Loucy (cell line): ENCODE results near the gene RPUSD3.

Experiments used
- H2AFZ ChIP-seq: fragments of 200-600 bp; sonication (generic); 2 replicates; pipeline ENCODE4 v1.6.0; 2016; ENCODE audit warnings: antibody characterized with exemption, mild to moderate bottlenecking, low read length, moderate library complexity
- H3F3A ChIP-seq: fragments of 200-600 bp; 2 replicates; pipeline ENCODE4 v1.6.0; 2016; ENCODE audit warnings: antibody characterized with exemption, low read depth, mild to moderate bottlenecking
- H3K27me3 ChIP-seq: fragments of 200-600 bp; sonication (generic); 2 replicates; pipeline ENCODE4 v1.6.1; 2014; ENCODE audit warnings: low read length, mild to moderate bottlenecking; ENCODE audit not compliant: insufficient read depth, poor library complexity, severe bottlenecking
- H3K36me3 ChIP-seq: fragments of 200-600 bp; sonication (generic); 2 replicates; pipeline ENCODE4 v1.6.1; 2016; ENCODE audit warnings: low read length; ENCODE audit not compliant: insufficient read depth
- H3K4me1 ChIP-seq: fragments of 200-600 bp; sonication (generic); 2 replicates; pipeline ENCODE4 v1.5.1; 2014; ENCODE audit warnings: low read length, mild to moderate bottlenecking; ENCODE audit not compliant: insufficient read depth, poor library complexity, severe bottlenecking
- H3K4me2 ChIP-seq: fragments of 200-600 bp; sonication (generic); 2 replicates; pipeline ENCODE4 v1.6.0; 2014; ENCODE audit warnings: antibody characterized with exemption, low read length, low read depth, mild to moderate bottlenecking; ENCODE audit not compliant: poor library complexity, severe bottlenecking
- H3K4me3 ChIP-seq: fragments of 200-600 bp; sonication (generic); 2 replicates; pipeline ENCODE4 v1.5.1; 2014; ENCODE audit warnings: low read length, mild to moderate bottlenecking, mixed read lengths; ENCODE audit not compliant: poor library complexity, severe bottlenecking
- H3K79me2 ChIP-seq: fragments of 200-600 bp; sonication (generic); 2 replicates; pipeline ENCODE4 v1.6.1; 2014; ENCODE audit warnings: low read length; ENCODE audit not compliant: insufficient read depth
- H3K9ac ChIP-seq: fragments of 200-600 bp; sonication (generic); 2 replicates; pipeline ENCODE4 v1.6.0; 2014; ENCODE audit warnings: mild to moderate bottlenecking, low read depth, low read length, moderate library complexity; ENCODE audit not compliant: poor library complexity, severe bottlenecking
- H3K9me2 ChIP-seq: fragments of 200-600 bp; sonication (generic); replicated peaks from 2 replicates; pipeline ENCODE4 v1.6.1; 2016; ENCODE audit warnings: low read depth, low read length, mixed read lengths
- H3K9me3 ChIP-seq: fragments of 200-600 bp; sonication (generic); 2 replicates; pipeline ENCODE4 v1.6.1; 2014; ENCODE audit warnings: mild to moderate bottlenecking, antibody characterized with exemption, low read length, low read depth; ENCODE audit not compliant: insufficient read depth
- H4K20me1 ChIP-seq: fragments of 200-600 bp; sonication (generic); 2 replicates; pipeline ENCODE4 v1.6.0; 2014; ENCODE audit warnings: antibody characterized with exemption, low read length, mild to moderate bottlenecking; ENCODE audit not compliant: insufficient read depth, poor library complexity, severe bottlenecking
- EZH2phosphoT487 ChIP-seq: fragments of 200-600 bp; IDR thresholded peaks from 2 replicates; pipeline ENCODE4 v1.6.1; 2018; ENCODE audit warnings: antibody characterized with exemption, mild to moderate bottlenecking, moderate library complexity, borderline replicate concordance
- TF ChIP-seq, protein P1 (sequence below): fragments of 200-600 bp; sonication (generic); conservative IDR thresholded peaks from 2 replicates; pipeline ENCODE4 v1.5.1; 2014; ENCODE audit warnings: mild to moderate bottlenecking, antibody characterized with exemption, low read length

RPUSD3 gene

DNA sequence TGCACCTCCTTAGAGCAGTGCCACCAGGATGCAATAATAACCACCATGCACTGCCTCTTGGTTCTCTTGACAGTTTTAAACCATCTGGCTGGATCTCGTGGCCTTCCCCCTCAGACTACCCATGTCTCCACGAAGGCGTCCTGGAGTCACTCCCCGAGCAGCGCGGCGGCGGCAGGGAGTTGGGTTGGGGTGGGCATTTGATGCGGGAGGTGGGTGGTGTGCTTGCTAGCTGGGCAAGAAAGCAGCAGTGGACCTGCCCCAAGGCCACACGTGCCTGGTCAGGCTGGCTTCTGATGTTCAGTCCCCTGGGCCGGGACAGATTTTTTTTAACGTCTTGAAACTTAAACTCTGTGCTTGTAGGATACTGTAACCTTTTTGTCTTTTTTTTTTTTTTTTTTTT, 37.7 kb downstream of the RPUSD3 start:
- H4K20me1 ChIP-seq = no peaks in the 10 kb centered on the region
- H3F3A ChIP-seq = no peaks in the 10 kb centered on the region; the same call in 1 of the 2 replicates
- no peaks in the 10 kb centered on the region for H3K27me3 ChIP-seq
- H3K9me3 ChIP-seq = no peaks in the 10 kb centered on the region
- no peaks in the 10 kb centered on the region for H3K9me2 ChIP-seq
- H3K79me2 ChIP-seq = no peaks in the 10 kb centered on the region
- no peak for TF ChIP-seq EZH2phosphoT487
- TF ChIP-seq, protein P1, sequence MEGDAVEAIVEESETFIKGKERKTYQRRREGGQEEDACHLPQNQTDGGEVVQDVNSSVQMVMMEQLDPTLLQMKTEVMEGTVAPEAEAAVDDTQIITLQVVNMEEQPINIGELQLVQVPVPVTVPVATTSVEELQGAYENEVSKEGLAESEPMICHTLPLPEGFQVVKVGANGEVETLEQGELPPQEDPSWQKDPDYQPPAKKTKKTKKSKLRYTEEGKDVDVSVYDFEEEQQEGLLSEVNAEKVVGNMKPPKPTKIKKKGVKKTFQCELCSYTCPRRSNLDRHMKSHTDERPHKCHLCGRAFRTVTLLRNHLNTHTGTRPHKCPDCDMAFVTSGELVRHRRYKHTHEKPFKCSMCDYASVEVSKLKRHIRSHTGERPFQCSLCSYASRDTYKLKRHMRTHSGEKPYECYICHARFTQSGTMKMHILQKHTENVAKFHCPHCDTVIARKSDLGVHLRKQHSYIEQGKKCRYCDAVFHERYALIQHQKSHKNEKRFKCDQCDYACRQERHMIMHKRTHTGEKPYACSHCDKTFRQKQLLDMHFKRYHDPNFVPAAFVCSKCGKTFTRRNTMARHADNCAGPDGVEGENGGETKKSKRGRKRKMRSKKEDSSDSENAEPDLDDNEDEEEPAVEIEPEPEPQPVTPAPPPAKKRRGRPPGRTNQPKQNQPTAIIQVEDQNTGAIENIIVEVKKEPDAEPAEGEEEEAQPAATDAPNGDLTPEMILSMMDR = no peak
- H3K9ac ChIP-seq = no peak overlapping the region
- H3K36me3 ChIP-seq = peaks cover 62% of the 10 kb centered on the region
- no peaks in the 10 kb centered on the region for H3K4me1 ChIP-seq
- no peak overlapping the region for H3K4me2 ChIP-seq
- no peak overlapping the region for H2AFZ ChIP-seq
- H3K4me3 ChIP-seq = no peak overlapping the region

DNA sequence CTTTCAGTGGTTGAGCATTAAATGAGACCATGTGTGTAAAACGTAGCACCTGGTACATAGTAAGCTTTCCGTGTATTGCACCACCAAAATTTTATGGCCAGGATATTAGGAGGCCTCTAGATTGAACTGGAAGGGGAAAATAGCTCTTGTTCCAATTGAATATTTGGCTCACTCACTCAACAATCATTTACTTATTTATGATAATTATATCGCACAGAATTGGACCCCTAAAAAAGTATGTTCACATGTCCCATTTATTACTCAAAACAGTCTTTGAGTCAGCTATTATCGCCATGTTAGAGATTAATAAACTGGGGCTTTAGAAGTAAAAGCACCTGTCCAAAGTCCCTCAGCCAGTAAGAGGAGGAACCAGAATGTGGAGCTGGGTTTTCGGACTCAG, 38.8 kb downstream of the RPUSD3 start:
- Histone ChIP-seq H3K27me3 (no peaks in the 10 kb centered on the region), H3K4me2 (no peak overlapping the region), H3K79me2 (no peaks in the 10 kb centered on the region), H4K20me1 (no peaks in the 10 kb centered on the region), H3K9me3 (no peaks in the 10 kb centered on the region), H3K36me3 (peaks cover 68% of the 10 kb centered on the region), H3F3A (no peaks in the 10 kb centered on the region; the same call in 1 of the 2 replicates), H3K4me3 (no peak overlapping the region), H3K9me2 (no peaks in the 10 kb centered on the region), H3K4me1 (no peaks in the 10 kb centered on the region), H3K9ac (no peak overlapping the region), H2AFZ (no peak overlapping the region)
- TF ChIP-seq EZH2phosphoT487 = no peak

DNA sequence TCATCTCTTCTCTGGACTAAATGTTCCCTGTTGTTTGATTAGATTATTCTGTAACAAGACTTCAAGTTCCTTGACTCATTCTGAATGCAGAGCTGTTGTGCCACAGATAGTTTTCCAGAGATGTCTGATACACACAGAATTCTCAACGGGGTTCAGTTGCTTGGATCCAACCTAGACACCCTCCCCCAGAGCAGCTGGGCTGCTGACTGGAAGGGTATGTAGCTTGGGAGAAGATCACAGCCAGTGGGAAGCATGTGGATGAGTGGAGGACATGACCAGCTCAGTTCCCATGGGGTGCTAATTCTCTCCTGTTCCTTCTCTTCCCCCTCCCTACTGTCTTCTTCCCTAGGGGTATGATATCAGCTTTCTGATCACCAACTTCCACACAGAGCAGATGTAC, 40.3 kb downstream of the RPUSD3 start:
- Histone ChIP-seq H3K36me3 (peaks cover 80% of the 10 kb centered on the region), H3K9me3 (no peaks in the 10 kb centered on the region), H3F3A (no peaks in the 10 kb centered on the region; the same call in 1 of the 2 replicates), H4K20me1 (no peaks in the 10 kb centered on the region), H2AFZ (no peak overlapping the region), H3K4me2 (no peak overlapping the region), H3K4me3 (no peak overlapping the region), H3K9me2 (no peaks in the 10 kb centered on the region), H3K27me3 (no peaks in the 10 kb centered on the region), H3K9ac (no peak overlapping the region), H3K79me2 (no peaks in the 10 kb centered on the region), H3K4me1 (no peaks in the 10 kb centered on the region)
- TF ChIP-seq, protein P1 = no peak
- TF ChIP-seq EZH2phosphoT487 = no peak

DNA sequence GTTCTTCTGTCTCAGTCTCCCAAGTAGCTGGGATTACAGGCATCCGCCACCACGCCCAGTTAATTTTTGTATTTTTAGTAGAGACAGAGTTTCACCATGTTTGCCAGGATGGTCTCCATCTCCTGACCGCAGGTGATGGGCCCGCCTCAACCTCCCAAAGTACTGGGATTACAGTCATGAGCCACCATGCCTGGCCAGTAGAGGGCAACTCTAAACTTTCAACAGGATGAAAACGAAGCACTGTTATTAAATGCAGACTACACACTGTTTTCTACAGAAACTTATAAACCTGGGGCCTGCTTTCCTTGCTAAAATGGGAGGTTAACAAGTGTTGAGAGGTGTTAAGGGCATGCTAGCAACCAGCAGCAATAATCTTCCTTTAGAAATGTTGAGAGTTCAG, 43.3 kb downstream of the RPUSD3 start:
- Histone ChIP-seq H3K27me3 (no peaks in the 10 kb centered on the region), H3K9me3 (no peaks in the 10 kb centered on the region), H3K9ac (no peak overlapping the region), H3K4me1 (peaks cover under 1% of the 10 kb centered on the region), H3K4me2 (no peak overlapping the region), H3K79me2 (peaks cover 28% of the 10 kb centered on the region), H3K4me3 (no peak overlapping the region), H4K20me1 (peaks cover 1% of the 10 kb centered on the region), H3K9me2 (no peaks in the 10 kb centered on the region), H3K36me3 (peaks cover 73% of the 10 kb centered on the region), H2AFZ (no peak overlapping the region), H3F3A (no peaks in the 10 kb centered on the region)
- TF ChIP-seq, protein P1 = peak; percentile 54
- no peak for TF ChIP-seq EZH2phosphoT487
